Measurements from ENCODE around the gene RAD51B. TPM values are rescaled to one million over a fixed set of nuclear protein-coding genes. Genes with fewer than 3 reads are reported as not detected.
A peak's percentile ranks its signal among the peaks of the same experiment; 100 is the strongest.

RAD51B gene
- total RNA-seq, 2 donors from 2014 or later, result 37.0 to 49.7 TPM

DNA sequence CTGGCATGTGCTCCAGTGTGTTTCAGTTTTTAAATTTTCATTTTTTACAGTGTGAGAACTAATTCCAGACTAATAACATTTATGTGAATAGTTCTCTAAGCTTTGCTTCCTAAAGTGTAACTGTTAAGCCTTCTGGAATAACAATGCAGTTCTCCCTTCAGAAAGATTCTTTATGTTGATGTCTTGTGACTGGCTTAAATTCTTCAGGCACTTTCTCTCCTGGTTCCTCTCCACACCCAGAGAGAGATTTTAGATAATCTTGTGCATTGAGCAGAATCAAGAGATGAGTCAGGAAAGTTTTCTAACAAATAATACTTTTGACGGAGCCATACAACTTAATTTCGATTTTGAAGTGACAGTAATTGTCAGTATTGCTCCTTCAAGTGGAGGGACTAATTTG is 118.5 kb downstream of the RAD51B start:
- no peaks in the 10 kb centered on the region for H3K9me3 Mint-ChIP-seq
- no peaks in the 10 kb centered on the region for H3K36me3 Mint-ChIP-seq (ENCODE audit: low read depth)
- H3K27ac Mint-ChIP-seq, result no peak overlapping the region
- no peak for ATAC-seq (replicated peaks)
- no peaks in the 10 kb centered on the region for H3K27me3 Mint-ChIP-seq
- H3K4me1 Mint-ChIP-seq, result peaks cover 6% of the 10 kb centered on the region
- no peak overlapping the region for H3K4me3 Mint-ChIP-seq

GRCh38 chr14:67940486-67941455 is 121.2 kb downstream of the RAD51B start:
- H3K9me3 Mint-ChIP-seq, result no peaks in the 10 kb centered on the region

GRCh38 chr14:67941456-67942018 is 122.0 kb downstream of the RAD51B start:
- H3K27me3 Mint-ChIP-seq, result no peaks in the 10 kb centered on the region
- H3K36me3 Mint-ChIP-seq (ENCODE audit: low read depth), result no peaks in the 10 kb centered on the region
- H3K9me3 Mint-ChIP-seq, result no peaks in the 10 kb centered on the region
- no peak for ATAC-seq (replicated peaks)
- H3K27ac Mint-ChIP-seq, result no peak overlapping the region
- no peaks in the 10 kb centered on the region for H3K4me1 Mint-ChIP-seq
- no peak overlapping the region for H3K4me3 Mint-ChIP-seq

More at GRCh38 chr14:67940486-67941455, 121.2 kb downstream of the RAD51B start:
- H3K36me3 Mint-ChIP-seq (ENCODE audit: low read depth), result no peaks in the 10 kb centered on the region
- no peaks in the 10 kb centered on the region for H3K4me1 Mint-ChIP-seq
- no peak for ATAC-seq (replicated peaks)
- H3K27me3 Mint-ChIP-seq, result no peaks in the 10 kb centered on the region
- no peak overlapping the region for H3K4me3 Mint-ChIP-seq
- no peak overlapping the region for H3K27ac Mint-ChIP-seq

- Mint-ChIP-seq H3K4me1 (no peaks in the 10 kb centered on the region), H3K27ac (no peak overlapping the region), H3K36me3 (ENCODE audit: low read depth) (no peaks in the 10 kb centered on the region), H3K9me3 (no peaks in the 10 kb centered on the region), H3K4me3 (no peak overlapping the region), H3K27me3 (no peaks in the 10 kb centered on the region)
- ATAC-seq (replicated peaks), result no peak
Observed at GRCh38 chr14:67942080-67942710, 122.6 kb downstream of the RAD51B start.

- ATAC-seq (replicated peaks), result peak; percentile 45
- no peaks in the 10 kb centered on the region for H3K27me3 Mint-ChIP-seq
- H3K36me3 Mint-ChIP-seq (ENCODE audit: low read depth), result no peaks in the 10 kb centered on the region
- no peaks in the 10 kb centered on the region for H3K9me3 Mint-ChIP-seq
- no peak overlapping the region for H3K4me3 Mint-ChIP-seq
- H3K27ac Mint-ChIP-seq, result no peak overlapping the region
- H3K4me1 Mint-ChIP-seq, result no peaks in the 10 kb centered on the region
Observed at GRCh38 chr14:67943947-67944346, 124.4 kb downstream of the RAD51B start.

DNA sequence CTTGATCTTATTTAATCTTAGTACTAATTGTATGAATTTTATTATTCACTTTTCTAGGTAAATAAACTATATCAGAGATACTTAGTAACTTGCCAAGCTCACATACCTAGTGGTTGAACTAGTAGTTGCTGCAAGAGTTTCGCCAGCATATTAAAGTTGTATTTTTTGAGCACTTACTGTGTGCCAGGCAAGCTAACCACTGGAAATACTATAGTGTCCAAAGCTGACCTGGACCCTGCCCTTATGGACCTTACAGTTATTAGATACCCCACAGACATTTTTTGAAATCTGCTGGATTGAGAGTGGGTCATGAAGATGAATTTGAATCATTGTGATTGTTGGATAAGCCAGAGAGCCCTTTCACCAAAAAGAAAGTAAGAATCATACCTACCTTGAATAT is 125.0 kb downstream of the RAD51B start:
- Mint-ChIP-seq H3K4me1 (no peaks in the 10 kb centered on the region), H3K4me3 (no peak overlapping the region), H3K36me3 (ENCODE audit: low read depth) (no peaks in the 10 kb centered on the region), H3K27me3 (no peaks in the 10 kb centered on the region), H3K27ac (no peak overlapping the region), H3K9me3 (no peaks in the 10 kb centered on the region)
- ATAC-seq (replicated peaks), result no peak

- H3K9me3 Mint-ChIP-seq, result no peaks in the 10 kb centered on the region
- H3K4me3 Mint-ChIP-seq, result no peak overlapping the region
- no peak for ATAC-seq (replicated peaks)
- no peaks in the 10 kb centered on the region for H3K36me3 Mint-ChIP-seq (ENCODE audit: low read depth)
- no peaks in the 10 kb centered on the region for H3K27me3 Mint-ChIP-seq
- no peaks in the 10 kb centered on the region for H3K4me1 Mint-ChIP-seq
- H3K27ac Mint-ChIP-seq, result no peak overlapping the region
Observed at GRCh38 chr14:67949771-67950170, 130.2 kb downstream of the RAD51B start.

DNA sequence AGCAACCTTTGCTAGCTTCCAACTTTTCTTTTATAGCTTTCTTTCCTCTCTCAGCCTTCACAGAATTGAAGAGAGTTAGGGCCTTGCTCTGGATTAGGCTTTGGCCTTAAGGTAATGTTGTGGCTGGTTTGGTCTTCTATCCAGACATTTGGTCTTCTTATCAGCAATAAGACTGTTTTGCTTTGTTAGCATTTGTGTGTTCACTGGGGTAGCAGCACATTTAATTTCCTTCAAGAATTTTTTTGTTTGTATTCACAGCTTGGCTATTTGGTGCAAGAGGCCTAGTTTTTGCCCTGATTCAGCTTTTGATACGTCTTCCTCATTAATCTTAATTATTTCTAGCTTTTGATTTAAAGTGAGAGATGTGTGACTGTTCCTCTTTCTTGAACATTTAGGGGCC is 130.8 kb downstream of the RAD51B start:
- H3K27me3 Mint-ChIP-seq, result no peaks in the 10 kb centered on the region
- no peak overlapping the region for H3K4me3 Mint-ChIP-seq
- no peaks in the 10 kb centered on the region for H3K36me3 Mint-ChIP-seq (ENCODE audit: low read depth)
- H3K9me3 Mint-ChIP-seq, result no peaks in the 10 kb centered on the region
- ATAC-seq (replicated peaks), result no peak
- no peaks in the 10 kb centered on the region for H3K4me1 Mint-ChIP-seq
- no peak overlapping the region for H3K27ac Mint-ChIP-seq

DNA sequence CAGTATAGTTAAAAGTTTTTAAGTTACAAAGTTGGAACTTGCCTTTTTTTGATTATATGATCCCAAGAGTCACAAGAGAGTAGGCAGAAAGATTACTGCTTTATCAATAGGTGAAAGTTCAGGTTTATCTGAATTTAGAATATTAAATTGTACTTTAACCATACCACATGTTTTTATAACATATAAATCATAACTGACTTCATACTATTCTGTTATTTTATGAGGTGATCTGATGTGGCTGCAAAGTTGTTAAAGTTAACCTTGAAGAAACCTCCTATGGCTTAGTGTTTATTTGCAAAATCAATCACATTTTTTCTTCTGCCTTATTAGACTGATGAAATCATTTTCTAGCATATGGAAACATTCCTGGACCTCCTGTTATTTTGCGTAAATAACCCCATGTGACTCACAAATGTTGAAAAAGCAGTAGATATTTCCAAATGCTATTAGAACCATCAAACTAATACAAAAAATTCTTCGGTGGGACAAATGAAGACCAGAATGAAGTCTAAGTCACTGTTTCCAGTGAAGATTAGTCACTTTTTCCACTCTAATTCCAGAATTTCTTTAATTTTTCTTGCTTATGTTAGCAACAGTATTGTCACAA is 132.1 kb downstream of the RAD51B start:
- H3K27me3 Mint-ChIP-seq, result no peaks in the 10 kb centered on the region
- no peak overlapping the region for H3K27ac Mint-ChIP-seq
- no peaks in the 10 kb centered on the region for H3K9me3 Mint-ChIP-seq
- ATAC-seq (replicated peaks), result no peak
- no peaks in the 10 kb centered on the region for H3K36me3 Mint-ChIP-seq (ENCODE audit: low read depth)
- no peak overlapping the region for H3K4me3 Mint-ChIP-seq
- H3K4me1 Mint-ChIP-seq, result no peaks in the 10 kb centered on the region

DNA sequence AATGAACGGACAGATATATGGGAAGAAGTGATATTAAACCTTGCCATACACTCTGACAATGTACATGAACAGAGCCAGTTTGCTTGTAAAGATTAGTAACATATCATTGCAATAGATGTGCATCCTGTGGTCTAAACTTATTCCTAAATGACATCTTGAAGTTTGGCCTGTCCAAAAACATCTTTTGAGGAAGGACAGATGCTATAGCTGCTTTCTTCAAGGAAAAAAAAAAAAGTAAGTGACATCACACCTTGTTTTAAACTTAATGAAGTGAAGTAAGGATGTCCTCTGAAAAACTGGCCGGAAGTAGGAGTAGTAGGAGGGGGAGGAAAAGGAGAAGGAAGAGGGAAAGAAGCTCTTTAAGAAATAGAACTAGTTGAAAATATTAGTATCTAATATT is 132.8 kb downstream of the RAD51B start:
- H3K4me1 Mint-ChIP-seq, result no peaks in the 10 kb centered on the region
- no peak overlapping the region for H3K27ac Mint-ChIP-seq
- no peaks in the 10 kb centered on the region for H3K36me3 Mint-ChIP-seq (ENCODE audit: low read depth)
- H3K4me3 Mint-ChIP-seq, result no peak overlapping the region
- ATAC-seq (replicated peaks), result no peak
- no peaks in the 10 kb centered on the region for H3K27me3 Mint-ChIP-seq
- no peaks in the 10 kb centered on the region for H3K9me3 Mint-ChIP-seq

DNA sequence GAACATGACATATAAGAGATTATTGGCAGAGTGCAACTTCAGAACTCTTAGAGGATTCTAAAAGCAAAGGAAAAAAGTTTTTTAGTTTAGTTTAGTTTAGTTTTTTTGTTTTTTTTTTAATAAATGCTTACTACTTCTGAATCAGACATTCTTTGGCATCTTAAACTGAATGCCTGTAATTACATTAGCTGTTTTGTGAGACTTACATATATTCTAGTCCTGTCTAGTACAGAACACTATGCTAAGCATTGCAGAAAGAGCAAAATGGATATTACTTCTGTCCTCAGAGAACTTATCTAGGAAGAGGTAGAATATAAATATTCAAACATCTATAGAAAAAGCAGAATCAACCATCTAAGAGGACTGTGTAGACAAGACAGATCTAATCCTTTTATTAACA is 133.2 kb downstream of the RAD51B start:
- H3K9me3 Mint-ChIP-seq, result no peaks in the 10 kb centered on the region
- H3K27ac Mint-ChIP-seq, result no peak overlapping the region
- H3K27me3 Mint-ChIP-seq, result no peaks in the 10 kb centered on the region
- ATAC-seq (replicated peaks), result no peak
- no peaks in the 10 kb centered on the region for H3K4me1 Mint-ChIP-seq
- no peaks in the 10 kb centered on the region for H3K36me3 Mint-ChIP-seq (ENCODE audit: low read depth)
- no peak overlapping the region for H3K4me3 Mint-ChIP-seq

- H3K4me1 Mint-ChIP-seq, result no peaks in the 10 kb centered on the region
- no peaks in the 10 kb centered on the region for H3K9me3 Mint-ChIP-seq
- no peak overlapping the region for H3K27ac Mint-ChIP-seq
Observed at GRCh38 chr14:67955261-67955660, 135.7 kb downstream of the RAD51B start.

DNA sequence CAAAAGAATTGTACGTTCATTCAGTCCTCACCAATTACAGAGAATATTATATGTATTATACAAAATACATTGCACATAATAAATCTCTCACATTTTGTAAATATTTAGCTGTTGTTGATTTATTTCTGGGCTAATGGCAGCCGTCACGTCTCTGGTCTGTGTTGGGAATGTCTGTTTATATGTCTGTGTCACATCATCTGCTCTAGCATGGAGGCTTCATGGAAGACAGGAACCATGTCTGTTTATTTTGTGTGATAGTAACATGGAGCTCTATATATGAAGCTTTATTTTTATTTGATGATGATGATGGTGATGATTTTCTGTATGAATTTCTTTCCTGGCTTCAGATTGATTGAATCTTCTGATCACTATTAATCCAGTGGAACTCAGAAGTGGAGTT is 138.4 kb downstream of the RAD51B start:
- no peaks in the 10 kb centered on the region for H3K36me3 Mint-ChIP-seq (ENCODE audit: low read depth)
- H3K27me3 Mint-ChIP-seq, result no peaks in the 10 kb centered on the region
- no peaks in the 10 kb centered on the region for H3K9me3 Mint-ChIP-seq
- H3K27ac Mint-ChIP-seq, result no peak overlapping the region
- no peak overlapping the region for H3K4me3 Mint-ChIP-seq
- H3K4me1 Mint-ChIP-seq, result no peaks in the 10 kb centered on the region
- no peak for ATAC-seq (replicated peaks)

More at GRCh38 chr14:67955261-67955660, 135.7 kb downstream of the RAD51B start:
- Mint-ChIP-seq H3K4me3 (no peak overlapping the region), H3K36me3 (ENCODE audit: low read depth) (no peaks in the 10 kb centered on the region), H3K27me3 (no peaks in the 10 kb centered on the region)
- ATAC-seq (replicated peaks), result no peak

GRCh38 chr14:67961676-67962075 is 142.1 kb downstream of the RAD51B start:
- ATAC-seq (replicated peaks), result no peak
- Mint-ChIP-seq H3K4me3 (no peak overlapping the region), H3K27me3 (no peaks in the 10 kb centered on the region), H3K4me1 (no peaks in the 10 kb centered on the region), H3K9me3 (no peaks in the 10 kb centered on the region), H3K36me3 (ENCODE audit: low read depth) (peaks cover 2% of the 10 kb centered on the region), H3K27ac (no peak overlapping the region)

Data from activated T-helper 17 cell treated with anti-CD3 and anti-CD28 coated beads, Interleukin-2, amount 50 U/mL, for 72 hours (primary cell).